Stimulated activated CD4-positive, alpha-beta T cell treated with anti-CD3 and anti-CD28 coated beads, Interleukin-2, amount 100 ng/mL, for 4 hours (primary cell): ENCODE data around the gene OR2F1.

Source experiments
- DNase-seq: peaks from one replicate; pipeline ENCODE4 v3.0.0-alpha.2; 2020; ENCODE audit warnings: low read depth

Gene OR2F1

DNA sequence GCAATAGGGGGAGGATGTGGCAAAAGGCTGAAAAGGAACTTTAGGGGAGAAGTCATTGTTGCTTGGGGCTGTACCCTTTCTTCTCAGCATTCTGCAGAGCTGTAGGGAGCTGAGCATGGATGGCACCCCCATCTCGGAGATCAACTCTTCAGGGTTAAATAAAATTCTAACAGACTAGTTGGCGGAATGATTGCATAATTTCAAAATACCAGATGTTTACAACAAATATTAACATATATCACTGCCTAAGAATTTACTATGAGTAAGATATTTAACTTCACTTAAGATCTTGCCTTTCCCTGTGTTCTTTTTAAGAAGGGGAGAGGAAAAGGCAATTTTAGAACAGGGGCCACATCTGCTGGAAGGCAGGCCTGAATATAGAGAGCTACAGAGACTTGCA is 509 bp upstream of the OR2F1 start:
- DNase-seq, result no peak

DNA sequence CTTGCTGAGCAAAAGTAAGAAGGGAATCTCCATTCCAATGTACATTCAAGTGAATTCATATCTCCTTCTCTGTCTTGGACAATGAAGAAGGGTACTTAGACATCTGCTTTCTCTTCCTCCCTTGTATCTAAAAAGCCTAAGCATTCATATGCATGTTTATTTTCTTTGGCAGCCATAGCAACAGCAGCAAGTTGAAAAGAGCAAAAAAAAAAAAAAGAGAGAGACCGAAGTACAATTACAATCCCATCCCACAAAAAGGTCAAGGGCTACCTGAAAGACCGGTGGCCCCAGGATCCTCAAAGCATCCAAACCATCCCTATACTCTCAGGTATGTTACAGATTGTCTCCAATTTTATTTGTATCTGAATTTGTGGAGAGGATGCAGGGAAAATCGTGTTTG is 4.1 kb downstream of the OR2F1 start:
- no peak for DNase-seq

DNA sequence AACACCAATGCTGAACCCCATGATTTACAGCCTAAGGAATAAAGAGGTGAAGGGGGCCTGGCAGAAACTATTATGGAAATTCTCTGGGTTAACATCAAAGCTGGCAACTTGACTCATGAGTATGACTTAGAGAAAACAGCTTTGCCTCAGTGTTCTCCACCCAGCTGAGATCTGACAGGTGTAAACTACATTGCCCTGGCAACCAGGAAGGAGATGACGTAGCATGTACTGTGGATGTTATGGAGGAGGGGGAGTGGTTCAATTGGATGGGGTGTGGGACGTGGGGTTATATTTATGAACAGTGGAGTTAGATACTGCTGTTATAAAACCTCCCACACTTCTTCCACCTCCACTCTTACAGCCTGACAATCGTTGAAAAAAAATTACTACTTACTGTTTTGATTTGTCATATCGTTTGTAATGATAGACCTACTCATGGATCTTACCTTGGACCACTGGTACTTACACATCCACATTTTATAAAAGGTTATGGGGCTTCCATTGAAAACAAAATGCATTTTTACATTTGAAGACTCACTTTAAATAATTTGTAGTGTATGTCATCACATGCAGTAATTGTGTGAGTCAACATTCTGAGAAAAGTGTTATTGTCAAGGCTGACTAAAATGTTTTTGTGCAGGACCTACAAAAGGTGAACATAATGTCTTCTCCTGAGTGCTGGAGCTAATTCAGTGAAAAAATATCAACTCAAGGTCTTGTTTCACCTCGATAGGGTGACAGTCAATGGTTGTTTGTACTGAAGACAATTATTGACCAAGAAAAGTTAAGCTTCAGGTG is 6.4 kb downstream of the OR2F1 start:
- no peak for DNase-seq

DNA sequence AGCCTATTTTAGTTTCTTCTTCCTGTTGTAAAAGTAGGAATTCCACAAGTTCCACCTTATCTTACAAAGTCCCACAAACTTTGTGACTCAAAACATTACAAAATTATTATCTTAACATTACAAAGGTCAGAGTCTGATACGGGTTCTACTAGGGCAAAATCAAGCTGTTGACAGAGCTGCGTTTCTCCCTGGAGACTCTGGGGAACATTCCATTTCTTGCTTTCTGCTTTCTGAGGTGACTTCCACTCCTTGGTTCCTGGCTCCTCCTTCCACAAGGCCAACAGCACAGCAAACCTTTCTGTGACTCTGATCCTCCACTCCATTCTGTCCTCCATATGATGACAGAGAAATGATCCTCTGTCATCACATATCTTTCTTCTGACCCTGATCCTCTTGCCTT is 10.6 kb downstream of the OR2F1 start:
- DNase-seq, result no peak

DNA sequence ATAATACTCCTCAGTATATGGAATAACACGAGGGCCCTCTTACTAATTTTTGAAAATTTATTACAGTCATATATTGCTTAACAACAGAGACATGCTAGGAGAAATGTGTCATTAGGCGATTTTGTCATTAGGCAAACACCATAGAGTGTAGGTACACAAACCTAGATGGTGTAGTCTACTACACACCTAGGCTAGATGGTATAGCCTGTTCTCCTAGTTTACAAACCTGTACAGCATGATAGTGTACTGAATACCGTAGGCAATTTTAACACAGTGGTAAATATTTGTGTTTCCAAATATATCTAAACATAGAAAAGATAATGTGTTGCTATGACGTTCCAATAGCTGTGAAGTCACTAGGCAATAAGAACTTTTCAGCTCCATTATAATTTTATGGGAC is 12.8 kb downstream of the OR2F1 start:
- DNase-seq, result no peak

DNA sequence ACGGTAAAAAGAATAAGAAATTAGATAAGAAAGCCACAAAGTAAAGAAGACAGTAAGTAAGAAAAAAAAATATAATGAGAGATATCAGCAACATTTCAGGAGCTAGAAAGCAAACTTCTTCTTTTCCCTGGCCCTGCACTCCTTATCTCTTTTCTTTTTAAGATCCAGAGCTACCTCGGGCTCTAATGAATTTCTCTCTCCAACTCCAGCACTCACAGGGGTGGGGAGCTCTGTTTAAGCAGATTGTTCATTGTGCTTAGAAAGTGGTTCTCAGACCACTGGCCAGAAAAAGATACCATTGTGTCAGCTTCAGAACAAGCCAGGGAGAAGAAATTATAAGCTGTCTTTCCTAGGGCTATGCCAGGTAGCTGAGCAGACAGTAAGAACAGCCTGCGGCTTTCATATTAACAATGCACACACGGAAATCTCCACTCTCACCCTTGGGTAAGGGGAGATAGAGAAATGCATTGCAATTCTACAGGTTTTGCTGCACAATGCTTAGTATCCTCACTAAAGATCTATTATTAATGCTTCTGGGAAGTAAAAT is 19.3 kb downstream of the OR2F1 start:
- DNase-seq, result no peak

DNA sequence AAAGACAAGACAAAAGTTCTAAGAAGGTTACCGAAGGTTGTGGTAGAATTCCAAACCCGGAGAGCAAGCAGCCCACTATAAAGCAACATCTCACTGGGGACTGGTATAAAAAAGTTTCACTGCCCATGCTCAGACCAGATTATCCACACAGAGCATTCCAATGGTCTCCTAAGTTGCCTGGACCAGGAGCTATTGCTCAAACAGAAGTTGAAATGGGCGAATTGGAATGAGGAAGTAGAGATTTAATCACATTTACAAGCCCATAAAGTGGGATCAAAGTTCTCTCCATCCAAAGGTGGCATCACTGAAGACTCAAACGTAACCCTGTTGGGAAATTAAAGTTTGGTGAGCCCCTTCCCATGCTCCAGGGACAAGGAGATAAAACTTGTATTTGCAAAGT is 19.8 kb downstream of the OR2F1 start:
- no peak for DNase-seq

DNA sequence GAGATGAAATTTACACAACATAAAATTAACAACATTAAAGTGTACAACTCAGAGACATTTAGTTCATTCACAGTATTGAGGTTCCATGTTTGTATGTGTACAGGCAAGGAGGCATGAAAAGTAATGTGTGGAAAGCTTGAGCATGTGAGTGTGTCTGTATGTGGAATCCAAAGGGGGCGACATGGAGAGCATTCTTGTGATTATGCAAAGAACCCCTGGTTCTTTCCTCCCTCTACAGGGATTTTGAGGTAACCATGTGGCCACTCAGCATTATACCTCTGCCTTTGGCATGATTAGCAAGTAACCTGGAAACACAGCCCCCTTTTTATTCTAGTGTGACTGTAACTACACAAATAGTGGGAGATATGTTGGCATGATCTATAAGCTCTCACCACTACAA is 21.0 kb downstream of the OR2F1 start:
- DNase-seq, result no peak

DNA sequence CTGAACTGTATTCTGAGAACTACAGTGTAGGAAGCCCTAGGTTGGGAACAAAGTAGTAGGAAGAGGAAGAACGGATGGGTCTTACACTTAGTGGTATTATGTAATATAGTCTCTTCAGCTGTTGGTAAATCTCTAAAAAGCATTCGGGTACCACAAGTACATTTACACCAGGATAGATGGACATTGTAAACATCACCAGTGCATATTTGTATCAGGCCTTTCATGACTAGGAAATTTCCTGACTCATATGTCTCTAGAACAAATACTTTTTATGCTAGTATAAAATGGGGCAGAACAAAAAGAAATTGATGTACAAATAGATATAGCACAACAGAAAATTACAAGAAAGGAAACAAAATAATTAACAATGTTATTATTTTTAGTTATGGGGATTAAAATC is 23.9 kb downstream of the OR2F1 start:
- no peak for DNase-seq

DNA sequence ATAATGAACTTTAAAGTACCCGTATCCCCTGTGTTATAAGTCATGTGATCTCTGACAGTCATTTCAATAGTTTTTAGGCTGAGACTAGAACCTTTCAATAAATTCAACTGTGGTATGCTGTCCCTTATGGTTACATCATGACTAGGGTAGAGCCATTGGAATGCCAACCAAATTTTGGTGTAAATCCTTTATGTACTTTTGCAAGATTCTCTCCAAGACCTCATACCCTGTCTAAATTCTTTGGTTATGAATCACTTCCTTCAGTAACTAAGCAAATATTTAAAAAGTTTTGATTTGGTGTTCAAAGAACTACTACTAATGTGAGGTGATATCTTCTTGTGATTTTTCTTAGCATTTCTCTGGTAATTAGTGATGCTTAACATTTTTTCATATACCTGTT is 24.7 kb downstream of the OR2F1 start:
- no peak for DNase-seq

DNA sequence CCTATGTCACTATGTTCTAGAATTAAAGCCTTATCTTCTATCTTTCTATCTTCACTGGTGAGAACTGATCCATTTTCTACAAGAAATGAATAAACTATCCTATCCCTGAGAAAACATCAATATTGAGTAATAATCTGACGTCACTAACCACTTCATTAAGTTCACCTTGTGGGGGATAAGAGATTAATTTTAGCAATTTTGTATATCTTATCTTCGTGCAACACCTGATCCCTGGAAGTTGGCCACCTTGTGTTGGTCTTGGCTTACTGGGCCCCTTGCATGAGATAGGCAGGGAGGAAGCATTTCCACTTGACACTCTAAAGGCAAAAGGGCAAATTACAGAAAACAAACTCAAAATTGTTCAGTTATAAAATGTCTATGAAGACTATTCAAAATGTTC is 25.4 kb downstream of the OR2F1 start:
- no peak for DNase-seq

DNA sequence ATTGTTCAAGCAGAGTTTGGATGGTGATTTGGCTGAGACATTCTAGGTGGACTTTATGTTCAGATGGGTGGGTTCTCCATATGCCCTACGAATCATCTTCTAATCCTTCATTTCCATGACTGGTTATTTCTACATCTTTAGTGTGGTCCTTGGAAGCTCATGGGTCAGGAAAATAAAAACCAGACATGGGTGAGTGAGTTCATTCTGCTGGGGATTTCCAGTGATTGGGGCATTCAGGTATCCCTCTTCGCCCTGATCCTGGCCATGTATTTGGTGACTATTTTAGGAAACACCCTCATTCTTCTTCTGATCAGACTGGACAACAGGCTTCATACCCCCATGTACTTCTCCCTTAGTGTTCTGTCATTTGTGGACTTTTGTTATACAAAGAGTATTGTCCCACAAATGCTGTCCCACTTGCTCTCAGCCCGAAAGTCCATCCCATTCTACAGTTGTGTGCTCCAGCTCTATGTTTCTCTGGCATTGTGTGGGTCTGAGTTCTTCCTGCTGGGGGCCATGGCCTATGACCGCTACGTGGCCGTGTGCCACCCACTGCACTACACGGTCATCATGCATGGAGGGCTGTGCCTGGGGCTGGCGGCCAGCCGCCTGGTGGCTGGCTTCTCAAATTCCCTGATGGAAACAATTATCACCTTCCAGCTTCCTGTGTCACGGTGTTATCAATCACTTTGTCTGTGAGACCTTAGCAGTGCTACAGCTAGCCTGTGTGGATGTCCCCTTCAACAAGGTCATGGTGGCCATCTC is 26.3 kb downstream of the OR2F1 start:
- no peak for DNase-seq

DNA sequence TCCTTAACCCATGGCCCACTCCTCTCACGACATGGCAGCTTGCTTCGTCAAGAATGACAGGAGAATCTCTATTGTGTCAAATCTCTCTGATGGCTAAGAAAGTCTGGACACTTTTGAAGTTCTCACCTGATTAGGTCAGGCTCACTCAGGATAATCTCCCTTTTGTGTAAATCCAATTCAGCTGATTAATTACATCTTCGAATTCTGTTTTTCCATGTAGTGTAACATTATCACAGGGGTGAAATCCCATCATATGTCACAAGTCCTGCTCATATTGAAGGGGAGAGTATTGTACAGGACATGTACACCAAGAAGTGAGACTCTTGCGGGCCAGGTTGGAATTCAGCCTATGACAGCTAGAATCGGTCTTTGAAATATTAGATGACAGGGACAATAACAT is 29.3 kb downstream of the OR2F1 start:
- no peak for DNase-seq

DNA sequence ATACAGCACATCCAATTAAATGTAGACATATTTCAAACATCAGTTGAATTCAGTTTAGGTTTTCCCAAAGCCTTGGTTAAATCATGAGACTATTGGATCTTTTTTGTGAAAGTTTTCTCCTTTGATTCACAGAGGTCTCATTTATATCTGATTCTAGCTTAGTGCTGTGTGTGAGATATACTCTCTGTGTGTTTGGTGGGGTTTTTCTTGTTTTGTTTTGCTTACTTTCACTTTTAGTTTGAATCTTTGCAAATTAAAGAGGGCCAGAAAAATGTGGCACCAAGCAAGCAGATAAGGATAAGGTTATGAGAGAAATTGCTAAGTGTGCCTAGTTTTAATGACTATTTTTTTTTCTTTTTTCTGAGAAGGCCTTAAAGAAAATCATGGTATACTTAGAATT is 32.9 kb downstream of the OR2F1 start:
- DNase-seq, result no peak

DNA sequence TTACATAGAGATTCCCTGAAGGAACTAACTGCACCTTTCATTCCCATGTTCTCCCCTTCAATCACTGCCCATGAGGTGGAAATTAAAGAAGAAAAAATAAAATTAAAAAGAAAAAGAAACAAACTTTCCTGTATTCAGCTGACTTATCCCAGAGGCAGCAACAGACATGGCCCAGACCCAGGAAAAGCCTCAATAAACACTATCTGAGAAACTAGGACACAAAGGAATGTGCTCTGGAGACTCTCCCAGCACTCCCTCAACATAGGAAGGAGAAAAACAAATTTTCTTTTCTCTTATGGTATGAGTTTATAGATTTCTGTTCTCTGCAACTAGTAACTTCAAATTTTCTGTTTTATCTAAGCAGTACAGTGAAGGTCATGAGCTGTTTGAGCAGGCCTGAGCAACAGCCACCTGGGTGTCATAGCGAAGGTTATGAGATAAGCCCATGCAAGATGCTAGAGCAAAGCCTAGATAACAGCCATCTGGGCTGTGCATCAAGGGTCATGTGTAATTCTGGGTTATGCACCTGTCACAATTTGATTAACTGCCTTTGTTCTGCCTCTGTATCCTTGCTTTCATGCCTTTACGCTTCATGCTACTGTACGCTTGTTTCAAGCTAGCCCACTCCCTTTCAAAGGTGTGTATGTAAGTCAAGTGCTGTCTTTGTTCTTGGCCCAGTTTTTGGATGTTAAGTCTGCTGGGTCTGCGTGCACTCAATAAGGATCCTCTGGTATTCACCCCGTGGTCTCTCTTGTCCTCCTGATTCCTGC is 34.5 kb downstream of the OR2F1 start:
- DNase-seq, result no peak

DNA sequence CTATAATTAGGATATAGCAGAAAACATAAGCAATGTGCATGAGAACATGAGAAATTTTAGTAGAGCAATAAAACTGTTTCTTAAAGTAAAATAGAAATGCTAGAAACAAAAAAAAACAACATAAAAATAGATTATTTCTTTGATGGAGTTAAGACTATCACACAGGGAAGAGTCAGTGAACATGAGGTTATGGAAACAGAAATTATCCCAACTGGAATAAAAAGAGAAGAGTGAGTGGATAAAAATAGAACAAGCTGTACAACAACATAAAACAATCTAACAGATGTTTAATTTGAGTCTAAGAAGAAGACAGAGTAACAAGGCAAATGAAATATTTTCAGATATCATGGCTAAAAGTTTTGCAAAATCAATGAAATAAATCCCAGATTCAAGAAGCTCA is 38.0 kb downstream of the OR2F1 start:
- DNase-seq, result no peak

DNA sequence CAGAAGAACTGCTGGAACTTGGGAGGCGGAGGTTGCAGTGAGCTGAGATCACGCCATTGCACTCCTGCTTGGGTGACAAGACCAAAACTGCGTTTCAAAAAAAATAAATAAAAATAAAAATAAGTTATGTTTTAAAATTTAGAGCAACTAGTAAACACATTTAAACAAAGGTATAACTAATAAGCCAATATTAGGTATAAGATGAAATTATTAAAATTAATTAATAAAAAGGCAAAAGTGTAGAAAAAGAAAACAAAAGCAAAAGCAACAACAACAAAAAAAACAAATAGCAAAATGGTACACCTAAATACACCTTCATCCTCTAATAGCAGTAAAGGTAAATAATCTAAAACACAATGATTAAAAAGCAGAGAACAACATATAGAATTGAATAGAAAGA is 39.3 kb downstream of the OR2F1 start:
- DNase-seq, result no peak

DNA sequence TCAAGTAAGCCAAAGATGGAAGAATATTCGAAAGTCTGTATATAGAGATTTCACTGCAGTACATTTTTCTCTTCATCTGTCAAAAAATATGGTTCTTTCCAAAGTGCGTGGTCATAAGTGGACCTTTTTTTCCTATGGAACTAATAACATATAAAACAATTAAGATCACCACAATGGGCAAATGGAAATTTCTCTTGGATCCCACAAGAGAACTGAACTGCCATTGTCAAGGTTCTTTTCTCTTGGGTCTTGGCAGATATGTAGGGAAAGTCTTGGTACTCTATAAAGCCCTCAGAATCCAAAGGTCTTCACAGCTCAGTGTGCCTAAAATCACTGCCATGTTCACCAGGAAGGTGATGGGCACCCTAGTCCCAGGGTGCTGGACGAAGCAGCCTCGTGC is 45.4 kb downstream of the OR2F1 start, which contains the start of gene OR6B1:
Gene OR6B1 (plus strand): TSS at position 301 of the 400 bp plus-strand sequence. CDS start 3,677 bp downstream, outside the sequence.
- DNase-seq, result no peak

DNA sequence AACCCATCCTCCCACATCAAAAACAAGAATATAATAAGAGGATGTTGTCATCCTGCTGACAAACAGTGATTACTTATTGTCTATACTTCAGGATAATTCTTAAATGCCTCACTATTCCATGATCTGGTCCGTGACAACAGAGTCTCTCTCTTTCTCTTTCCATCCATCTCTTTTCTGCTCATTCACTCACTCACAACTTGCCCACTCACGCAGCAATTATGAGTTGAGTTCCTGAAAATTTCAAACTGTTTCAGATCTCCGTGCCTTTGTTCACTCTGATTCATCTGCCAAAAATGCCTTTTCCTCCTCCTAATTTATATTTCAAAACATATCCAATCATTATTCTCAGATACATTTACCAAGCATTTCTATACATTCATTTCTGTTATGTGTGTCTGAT is 46.9 kb downstream of the OR2F1 start:
- no peak for DNase-seq

DNA sequence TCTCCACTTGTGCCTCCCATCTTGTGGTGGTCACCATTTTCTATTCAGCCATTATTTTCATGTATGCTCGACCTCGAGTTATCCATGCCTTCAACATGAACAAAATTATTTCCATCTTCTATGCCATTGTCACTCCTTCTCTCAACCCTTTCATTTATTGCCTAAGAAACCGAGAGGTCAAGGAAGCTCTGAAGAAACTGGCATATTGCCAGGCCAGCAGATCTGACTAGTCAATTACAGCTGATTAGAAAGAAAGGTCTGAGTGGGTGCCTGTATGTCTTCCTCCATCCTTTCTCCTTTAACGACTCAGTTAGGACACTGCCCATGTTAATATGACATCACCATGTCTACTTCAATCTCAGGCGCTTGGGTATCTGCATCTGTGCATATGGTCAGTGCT is 50.1 kb downstream of the OR2F1 start:
- DNase-seq, result no peak

DNA sequence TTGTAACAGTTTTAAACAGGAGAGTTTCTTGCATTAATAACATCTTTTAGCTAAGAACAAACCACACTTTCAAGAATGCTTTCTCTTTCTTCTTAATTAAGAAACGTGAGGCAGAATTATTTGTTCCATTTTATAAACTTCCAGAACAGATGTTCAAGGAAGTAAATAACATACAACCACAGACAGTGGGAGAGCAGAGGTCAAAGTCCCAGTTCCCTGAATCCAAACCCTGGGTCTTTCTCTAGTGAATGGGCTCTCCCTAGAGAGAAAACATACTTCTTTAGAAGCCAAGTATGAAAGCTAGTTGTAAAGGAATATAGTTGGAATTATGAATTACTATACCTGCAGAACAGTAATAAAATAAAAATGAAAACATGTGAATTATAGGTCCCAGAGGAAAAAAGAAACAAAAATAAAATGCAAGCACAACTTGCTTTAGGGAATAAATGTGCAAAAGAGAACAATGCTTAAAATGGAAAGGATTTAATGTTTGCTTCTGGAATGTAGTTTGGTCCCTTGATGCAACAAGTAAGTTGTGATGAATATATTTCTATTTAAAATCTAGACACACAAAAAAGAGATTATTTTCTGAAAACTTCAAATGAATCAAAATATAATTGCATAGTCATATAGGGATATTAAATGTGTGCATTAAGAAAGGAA is 51.5 kb downstream of the OR2F1 start:
- DNase-seq, result no peak

DNA sequence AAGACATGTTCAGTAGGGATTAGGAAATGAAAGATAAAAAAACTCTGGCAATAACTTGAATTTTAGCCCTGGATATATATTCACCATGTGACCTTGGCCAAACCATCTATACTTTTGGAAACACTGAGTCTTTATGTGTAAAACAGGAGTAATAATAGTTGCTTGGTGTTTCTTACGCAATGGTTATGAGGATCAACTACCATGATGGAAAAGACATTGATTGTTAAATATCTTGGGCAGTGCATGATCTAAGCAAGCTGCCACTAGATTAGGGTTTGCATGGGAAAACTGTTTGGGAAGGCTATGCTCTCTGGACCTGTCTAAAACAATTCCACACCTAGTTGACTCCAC is 52.0 kb downstream of the OR2F1 start:
- no peak for DNase-seq
